Fibroblast of pulmonary artery (primary cell): ENCODE measurements around the gene NEK11.

Source experiments
- DNase-seq: peaks from one replicate; pipeline ENCODE4 v3.0.0-alpha.2; 2010; ENCODE audit warnings: low read depth
- H3K4me3 ChIP-seq: replicated peaks from 2 replicates; pipeline ENCODE4 v1.5.1; 2011; ENCODE audit warnings: low read depth, mild to moderate bottlenecking, control low read depth, low read length, moderate library complexity
- CTCF ChIP-seq: IDR thresholded peaks from 2 replicates; pipeline ENCODE4 v1.5.1; 2011; ENCODE audit warnings: mild to moderate bottlenecking, control low read depth, low read length, inconsistent platforms; ENCODE audit errors: missing control alignments

Gene NEK11

GRCh38 chr3:131306242-131306641 is 279.6 kb downstream of the NEK11 start:
- no peak for TF ChIP-seq CTCF
- H3K4me3 ChIP-seq = no peak overlapping the region
- no peak for DNase-seq

GRCh38 chr3:131314318-131314717 is 287.6 kb downstream of the NEK11 start:
- no peak for DNase-seq
- TF ChIP-seq CTCF = no peak
- no peak overlapping the region for H3K4me3 ChIP-seq

- no peak for DNase-seq
- H3K4me3 ChIP-seq = no peak overlapping the region
- TF ChIP-seq CTCF = no peak
Observed at GRCh38 chr3:131315162-131315561, 288.5 kb downstream of the NEK11 start.

GRCh38 chr3:131317667-131318066 is 291.0 kb downstream of the NEK11 start:
- TF ChIP-seq CTCF = no peak
- H3K4me3 ChIP-seq = no peak overlapping the region
- DNase-seq = no peak

- no peak for TF ChIP-seq CTCF
- no peak for DNase-seq
- H3K4me3 ChIP-seq = no peak overlapping the region
Observed at GRCh38 chr3:131323014-131323413, 296.3 kb downstream of the NEK11 start.

GRCh38 chr3:131323792-131324191 is 297.1 kb downstream of the NEK11 start:
- DNase-seq = no peak
- H3K4me3 ChIP-seq = no peak overlapping the region
- TF ChIP-seq CTCF = no peak

- no peak for DNase-seq
- no peak overlapping the region for H3K4me3 ChIP-seq
- TF ChIP-seq CTCF = no peak
Observed at GRCh38 chr3:131324923-131325322, 298.2 kb downstream of the NEK11 start.
